HG02943 (cell line): ENCODE measurements around the gene SMIM41.

ENCODE experiments used
- ATAC-seq: cut with Tn5 transposase; IDR thresholded peaks from one replicate; pipeline ENCODE4 v1.9.1; 2021; ENCODE audit warnings: mild to moderate bottlenecking, low read depth, moderate library complexity; ENCODE audit not compliant: unreplicated experiment

SMIM41 gene

DNA sequence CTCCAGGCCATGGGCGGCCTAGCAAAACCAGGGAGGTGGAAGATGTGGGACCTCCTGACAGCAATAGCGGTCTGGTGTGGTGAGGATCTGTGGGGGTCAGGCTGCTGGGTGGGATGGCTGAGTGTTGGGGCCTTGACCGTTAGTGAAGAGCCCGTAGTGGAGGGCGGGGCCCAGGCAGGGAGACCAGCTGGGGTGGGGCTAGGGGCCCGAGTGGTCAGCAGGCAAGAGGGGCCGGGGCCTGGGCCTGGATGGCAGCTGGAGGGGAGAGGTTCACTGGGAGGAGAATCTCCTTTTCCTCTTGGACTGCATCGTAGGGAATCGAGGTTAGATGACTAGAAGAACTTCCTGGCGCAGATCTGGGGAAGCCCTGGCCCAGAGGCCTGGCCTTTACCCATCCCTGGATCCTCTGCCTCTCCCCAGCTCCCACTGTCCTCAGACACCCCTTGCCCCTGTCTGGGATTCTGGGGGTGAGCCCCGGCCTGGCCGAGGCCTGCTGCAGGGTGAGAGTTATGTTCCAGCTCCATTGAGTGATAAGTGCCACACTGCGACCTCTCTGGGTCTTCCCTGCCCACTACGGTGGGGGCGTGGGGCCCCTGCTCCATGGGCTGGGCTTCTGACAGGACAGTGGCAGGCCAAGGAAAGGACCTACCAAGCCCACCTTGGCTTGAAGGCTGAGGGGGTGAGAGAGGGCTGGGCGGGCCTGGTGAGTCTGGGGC, 65.2 kb downstream of the SMIM41 start:
- ATAC-seq, result no peak

DNA sequence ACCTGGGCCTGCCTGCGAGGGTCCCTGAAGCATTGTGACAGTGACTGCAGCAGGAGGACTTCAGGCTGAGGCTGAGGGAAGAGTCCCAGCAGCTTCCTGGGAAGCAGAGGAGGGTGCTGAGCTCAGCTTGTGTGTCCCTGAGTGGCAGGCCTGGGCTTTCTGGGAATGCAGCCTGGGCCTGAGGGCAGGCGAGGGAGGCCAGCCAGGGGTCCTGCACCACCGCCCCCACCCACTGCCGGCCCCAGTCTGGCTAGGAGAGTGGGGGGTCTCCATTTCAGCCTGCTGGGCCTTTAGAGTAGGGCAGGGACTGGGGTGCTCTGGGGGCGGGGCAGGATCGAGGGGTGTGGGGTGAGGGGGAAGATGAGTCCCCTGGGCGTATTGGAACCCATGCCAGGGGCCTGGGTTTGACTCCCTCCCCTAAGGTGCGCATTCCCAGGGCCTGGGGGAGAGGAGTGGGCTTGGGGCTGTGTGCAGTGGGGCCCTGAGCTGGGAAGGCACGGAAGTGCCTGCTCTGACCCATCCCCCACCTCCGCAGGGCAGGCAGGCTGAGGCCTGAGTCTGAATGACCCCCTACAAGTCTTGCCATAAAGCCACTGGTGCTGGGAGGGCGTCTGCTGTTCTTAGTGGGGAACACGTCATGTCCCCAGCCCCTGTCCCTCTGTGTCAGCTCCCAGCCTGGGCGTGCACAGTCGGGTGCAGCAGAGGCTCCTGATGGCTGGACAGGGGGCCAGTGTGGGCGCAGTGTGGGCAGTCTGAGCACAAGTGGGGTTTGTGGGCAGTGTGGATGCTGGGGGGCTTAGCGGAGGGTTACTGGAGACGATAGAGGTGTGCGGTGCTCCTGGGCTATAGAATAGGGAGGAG, 66.0 kb downstream of the SMIM41 start:
- no peak for ATAC-seq

DNA sequence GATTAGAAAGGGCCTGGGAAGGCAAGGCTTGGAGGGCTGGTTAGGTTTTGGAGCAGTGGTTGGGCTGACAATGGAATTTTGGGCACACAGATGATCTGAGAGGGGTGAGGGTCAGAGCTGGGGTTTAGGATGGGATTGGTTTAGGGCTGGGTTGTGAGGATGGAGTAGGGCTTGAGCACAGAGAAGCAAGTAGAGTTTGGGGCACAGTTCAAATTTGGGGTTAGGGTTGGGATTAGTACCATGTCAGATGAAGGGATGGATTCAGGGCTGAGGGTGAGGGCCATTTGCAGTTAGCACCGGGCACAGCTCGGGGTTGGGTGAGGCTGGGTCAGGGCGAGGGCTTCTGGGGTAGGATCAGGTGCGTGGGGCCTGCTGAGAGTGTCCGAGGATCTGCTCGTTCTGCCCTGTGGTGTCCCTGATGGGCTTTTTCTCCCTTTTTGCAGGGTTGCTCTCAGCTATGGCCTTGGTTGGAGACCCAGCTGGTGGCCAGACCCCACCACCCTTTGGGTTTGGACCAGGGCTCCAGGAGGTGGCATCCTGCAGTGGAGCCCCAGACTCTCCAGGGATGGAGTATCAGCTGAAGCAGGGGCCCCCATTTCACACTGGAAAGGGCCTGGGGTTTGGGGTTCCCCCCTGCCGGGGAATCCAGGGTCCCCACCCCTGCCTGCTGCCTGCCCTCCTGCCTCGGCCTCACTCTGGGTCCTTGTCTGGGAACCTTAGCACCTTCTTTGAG, 66.8 kb downstream of the SMIM41 start:
- ATAC-seq, result no peak

DNA sequence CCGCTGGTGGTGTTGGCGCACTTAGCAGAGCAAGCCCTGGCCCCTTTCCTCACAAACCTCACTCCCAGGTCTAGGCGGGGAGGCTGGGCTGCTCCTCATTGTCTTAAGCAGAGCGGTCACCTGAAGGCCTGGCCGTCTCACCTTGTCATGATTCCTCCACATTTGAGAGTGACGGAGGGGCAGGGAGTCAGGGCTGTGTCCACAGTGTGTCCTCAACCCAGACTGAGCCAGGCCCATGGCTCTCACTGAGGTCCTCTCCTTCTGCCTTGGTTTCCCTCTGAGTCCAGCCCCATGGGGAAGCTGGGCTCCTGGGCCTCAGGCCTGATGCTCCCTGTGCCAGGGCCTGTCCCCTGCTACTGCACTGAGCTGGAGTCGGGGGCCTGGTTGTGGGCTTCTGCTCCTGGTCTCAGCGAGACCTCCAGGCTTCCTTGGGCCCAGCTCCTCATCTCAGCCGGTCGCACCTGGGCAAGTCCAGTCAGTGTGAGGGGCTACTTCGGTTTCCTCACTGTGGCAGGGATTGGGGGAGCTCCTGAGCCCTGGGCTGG, 67.4 kb downstream of the SMIM41 start:
- ATAC-seq, result no peak

DNA sequence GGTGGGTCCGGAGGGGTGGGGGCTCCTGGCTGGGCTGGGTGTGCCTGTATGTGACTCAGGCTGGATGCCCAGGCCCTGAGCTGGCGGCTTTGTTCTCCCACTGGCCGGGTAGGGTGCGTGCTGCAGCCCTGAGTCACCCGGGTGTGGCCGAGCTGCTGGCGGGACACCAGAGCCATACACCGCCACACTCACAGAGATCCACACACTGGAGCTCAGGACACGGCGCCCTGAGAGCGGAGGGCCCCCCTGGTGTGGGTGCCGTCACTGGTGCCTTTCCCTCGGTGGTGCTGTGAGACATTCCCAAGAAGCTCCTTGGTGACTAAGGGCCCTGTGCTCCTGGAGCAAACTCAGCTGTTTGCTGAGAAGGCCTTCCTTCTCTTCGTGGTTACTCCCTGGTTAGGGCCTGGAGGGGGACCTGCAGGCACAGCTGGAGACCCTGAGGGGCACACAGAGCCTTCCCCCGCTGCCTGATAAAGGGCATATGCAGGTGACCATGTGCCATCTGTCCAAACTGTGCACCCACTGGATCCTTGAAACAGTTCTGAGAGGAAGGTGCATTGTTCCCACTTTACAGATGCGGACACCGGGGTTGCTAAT, 68.0 kb downstream of the SMIM41 start:
- no peak for ATAC-seq

DNA sequence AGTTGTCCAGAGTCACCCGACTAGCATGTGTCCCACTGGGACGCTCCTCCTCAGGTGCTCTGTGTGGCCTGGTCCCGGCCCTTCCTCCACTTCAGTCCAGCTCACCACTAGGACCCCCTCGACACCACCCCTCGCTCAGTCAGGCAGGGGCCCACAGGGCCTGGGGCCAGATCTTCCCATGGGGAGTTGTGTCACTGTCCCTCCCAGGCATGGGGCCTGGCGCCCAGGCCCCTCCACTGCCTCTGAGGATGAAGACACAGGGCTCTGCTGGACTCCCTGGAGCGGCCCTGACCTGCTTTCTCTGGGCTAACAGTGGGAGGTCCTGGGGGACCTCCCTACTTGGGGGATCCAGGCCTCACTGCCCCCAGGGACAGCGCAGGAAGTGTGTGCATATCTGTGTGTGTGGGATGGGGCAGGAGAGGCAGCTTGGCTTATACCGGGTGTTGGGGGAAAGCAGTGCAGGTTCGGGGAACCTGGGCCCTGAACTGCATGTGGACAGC, 68.5 kb downstream of the SMIM41 start:
- ATAC-seq, result no peak

DNA sequence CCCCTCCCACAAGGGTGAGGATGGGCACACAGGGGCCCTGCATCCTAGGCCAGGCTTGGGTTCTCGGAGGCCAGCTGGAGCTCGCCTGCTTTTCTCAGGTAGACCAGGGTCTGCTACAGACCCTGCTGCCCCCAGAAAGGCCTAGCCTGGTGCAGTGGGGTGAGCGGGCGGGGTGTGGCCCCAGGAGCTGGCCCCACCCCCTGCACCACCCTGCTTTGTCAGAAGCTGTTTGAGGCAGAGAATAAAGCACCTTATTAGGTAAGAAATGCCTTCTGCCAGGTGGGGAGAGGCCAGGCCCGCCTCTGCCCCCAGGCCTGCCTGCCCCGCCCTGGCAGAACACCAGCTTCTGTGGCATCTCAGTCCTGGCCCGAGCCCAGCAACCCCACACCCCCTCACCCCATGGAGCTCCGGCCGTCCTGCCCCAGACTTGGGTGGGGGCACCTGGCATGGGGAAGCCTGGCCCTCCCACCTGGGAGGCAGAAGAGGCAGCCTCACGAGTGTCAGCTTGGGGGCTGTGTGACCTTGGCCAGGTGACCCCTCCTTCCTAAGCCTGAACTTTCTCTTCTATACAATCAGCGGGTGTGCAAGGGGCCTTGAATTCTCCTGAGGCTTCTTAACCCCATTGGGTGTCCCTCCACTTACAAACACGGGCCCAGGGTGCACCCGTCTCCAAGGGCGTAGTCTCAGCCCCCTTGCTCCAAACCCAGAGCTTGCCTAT, 69.1 kb downstream of the SMIM41 start:
- ATAC-seq, result no peak

DNA sequence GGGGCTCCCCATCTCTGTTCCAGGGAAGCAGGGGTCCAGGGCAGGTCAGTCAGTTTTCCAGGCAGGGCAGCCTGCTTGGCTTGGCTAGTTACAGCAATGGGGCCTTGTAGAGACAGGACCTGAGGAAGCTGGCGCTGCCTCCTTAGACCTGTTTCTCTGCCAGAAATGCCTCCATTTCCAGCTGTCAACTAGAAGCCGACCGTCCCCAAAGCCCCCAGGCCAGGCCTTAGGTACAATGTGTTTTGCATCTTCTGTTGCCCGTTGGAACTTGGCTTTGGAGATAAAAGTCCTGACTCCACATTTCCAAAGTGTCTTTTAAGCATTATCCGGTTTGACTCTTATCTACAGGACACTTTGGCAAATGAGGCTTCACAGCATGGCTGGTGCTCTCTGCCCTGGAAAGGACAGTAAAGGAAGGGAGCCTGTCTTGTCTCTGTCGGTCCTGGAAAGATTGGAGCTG, 69.7 kb downstream of the SMIM41 start:
- no peak for ATAC-seq

DNA sequence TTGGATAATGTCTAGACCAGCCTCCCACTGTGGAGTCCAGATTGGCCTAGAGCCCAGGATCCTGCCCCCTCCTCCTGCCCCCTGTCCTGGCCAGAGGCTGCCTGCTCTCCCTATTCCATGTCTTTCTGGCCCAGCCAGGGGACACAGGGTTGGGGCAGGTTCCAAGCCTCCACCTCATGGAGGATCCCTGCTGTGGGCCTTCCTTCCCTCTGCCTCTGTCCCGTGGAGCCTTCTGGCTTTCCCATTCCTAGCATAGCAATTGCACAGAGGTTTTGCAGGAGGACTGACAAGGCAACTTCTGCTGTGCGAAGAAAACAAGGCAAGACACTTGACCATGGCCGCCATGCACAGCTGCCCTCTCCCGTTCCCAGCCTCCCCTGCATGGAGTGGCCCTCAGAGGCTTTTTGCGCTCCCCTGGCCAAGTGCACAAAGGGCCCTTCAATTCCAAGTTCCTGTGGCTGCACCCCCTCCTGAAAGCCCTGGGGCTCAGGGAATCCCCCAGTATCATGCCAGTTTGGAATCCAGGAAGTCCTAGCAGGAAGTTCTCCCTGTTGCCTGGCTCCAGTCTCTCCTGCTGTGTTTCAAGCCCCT, 70.2 kb downstream of the SMIM41 start:
- ATAC-seq, result no peak

DNA sequence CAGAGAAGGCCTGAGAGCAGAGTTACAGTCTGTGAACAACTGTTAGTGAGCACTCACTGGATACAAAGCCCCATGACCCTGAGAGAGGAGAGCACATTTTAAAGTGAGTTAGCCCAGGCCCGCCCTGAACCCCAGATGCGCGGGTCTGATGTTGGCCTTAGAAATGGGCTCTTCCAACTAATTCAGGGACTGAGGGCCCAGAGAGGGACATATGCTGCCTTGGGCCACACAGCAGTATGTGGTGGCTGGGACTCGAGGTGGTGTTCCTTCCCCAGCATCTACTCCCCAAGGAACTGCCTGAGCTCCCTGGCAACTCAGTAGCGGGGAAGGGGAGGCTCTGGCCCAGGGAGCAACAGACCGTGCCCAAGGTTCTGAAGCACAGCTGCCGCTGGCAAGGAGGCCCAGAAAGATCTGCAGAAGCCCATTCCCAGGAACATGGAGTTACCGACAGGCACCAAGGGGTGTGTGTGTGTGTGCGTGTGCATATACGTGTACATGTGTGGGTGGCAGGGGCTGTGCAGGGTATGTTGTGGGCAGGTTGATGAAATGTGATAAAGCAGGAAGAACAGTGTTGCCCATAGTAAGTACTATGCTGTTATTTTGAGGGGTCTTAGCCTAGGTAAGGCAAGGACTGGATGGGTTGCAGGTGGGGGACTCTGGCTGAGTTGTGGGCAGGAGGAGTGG, 71.8 kb downstream of the SMIM41 start:
- no peak for ATAC-seq

DNA sequence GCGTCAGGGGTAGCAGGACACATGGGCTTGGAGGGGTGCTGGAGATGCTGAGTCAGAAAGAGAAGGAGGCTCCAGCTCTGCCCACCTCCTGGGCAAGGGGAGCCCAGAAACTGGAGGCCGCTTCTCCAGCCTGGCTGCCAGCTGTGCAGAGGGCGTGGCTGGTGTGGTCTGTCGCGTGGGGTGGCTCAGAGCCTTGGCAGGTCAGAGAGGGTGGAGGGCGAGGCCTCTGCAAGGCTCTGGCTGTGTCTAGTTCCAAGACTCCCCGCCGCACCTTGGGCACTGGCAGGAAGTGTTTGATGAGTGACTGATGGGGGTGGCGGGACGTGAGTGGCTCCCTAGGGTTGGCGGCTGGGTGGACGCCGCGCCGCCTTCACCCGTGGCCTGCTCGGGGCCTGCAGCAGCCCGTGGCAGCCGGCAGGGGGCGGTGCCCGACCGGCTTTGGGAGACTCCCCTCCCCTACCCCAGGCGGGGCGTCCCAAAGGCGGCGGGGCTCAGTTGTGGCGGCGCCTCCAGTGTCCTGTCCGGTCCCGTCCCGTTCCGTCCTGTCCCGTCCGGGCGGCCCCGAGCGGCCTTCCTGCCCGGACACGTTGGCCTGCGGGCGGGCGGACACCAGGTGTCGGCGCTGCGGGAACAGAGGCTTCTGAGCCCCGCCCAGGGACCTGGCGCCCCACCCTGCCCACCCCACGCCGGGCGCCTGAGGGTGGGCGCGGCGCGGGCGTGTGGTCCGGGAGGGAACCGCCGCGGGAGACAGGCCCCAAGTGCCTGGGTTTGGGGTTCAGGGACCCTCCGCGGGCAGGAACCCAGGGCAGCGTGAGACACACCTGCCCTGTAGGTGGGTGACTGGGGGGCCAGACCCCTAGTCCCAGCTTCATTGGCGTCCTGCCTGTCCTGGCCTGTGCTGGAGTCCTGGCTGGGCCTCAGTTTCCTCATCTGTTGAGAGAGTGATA, 72.6 kb downstream of the SMIM41 start:
- ATAC-seq, result no peak

DNA sequence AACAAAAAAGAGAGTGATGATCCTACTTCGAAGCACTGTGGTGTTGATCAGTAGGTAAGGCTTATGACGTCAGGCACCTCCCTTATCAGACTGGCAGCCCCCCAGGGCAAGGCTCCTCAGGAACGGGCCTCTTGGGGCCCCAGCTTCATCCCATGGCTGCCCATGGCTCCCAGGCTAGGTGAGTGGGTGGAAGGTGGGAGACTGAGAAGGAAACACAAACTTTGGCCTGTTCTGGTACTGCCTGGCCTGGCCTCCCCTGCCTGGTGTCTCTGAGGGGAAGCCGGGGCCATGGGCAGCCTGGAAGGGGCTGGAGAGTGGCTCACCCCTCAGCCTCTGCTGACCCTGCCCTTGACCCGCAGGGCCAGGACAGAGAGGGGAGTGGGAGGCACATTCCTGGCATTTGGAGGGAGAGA, 73.4 kb downstream of the SMIM41 start:
- no peak for ATAC-seq

DNA sequence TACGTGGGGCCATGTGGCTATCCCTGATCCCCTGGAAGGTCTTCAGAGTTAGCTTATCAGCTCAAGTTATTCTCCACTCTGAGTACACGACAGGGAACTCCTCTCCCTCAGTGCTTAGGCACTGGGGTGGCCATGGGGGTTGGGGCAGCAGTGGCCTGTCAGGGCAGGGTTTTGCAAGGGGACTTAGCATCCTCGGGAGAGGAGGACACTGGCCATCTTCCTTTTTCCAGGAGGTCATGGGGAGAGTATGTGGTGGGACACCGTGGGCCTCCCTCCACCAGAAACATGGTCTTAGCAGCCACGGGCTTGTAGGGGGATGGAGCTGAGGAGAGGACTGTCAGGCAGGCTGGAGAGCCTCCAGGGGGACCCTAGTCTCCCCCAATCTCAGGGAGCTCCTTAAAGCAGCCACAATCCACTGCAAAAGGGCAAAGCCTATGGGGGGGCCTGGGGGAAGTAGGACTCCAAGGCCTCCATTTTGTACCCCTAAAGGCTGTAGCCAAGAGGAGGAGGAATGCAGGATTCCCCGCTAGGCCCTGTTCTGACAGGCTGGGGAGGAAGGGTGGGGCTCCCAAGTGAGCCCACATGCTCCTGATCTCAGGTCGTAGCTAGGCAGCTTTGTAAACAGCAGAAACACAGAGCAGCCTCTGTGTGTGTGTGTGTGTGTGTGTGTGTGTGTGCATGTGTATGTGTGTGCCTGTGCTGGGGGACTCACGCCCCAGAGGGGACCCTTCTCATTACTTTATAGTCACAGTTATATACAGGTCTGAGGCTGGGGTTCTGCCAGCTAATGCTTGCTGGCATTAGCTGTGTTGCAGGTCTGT, 75.8 kb downstream of the SMIM41 start:
- ATAC-seq, result no peak

DNA sequence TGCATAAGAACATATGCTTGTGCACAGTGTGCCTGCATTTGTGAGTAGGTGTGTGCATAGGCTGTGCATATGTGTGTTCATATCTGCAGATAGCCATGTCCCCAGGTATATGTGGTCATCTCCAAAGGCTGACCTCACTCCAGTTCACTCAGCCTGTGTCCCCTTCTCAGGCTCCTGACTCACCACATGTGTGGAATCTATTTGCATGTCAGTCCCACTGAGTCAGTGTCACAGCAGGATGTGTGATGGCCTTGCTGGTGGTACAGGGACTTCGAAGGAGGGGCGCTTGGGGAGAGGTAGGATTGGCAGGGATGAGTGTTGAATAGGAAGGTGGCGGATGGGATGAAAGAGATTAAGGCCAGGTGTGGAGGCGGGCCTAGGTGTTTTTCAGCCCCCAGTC, 76.8 kb downstream of the SMIM41 start:
- no peak for ATAC-seq

DNA sequence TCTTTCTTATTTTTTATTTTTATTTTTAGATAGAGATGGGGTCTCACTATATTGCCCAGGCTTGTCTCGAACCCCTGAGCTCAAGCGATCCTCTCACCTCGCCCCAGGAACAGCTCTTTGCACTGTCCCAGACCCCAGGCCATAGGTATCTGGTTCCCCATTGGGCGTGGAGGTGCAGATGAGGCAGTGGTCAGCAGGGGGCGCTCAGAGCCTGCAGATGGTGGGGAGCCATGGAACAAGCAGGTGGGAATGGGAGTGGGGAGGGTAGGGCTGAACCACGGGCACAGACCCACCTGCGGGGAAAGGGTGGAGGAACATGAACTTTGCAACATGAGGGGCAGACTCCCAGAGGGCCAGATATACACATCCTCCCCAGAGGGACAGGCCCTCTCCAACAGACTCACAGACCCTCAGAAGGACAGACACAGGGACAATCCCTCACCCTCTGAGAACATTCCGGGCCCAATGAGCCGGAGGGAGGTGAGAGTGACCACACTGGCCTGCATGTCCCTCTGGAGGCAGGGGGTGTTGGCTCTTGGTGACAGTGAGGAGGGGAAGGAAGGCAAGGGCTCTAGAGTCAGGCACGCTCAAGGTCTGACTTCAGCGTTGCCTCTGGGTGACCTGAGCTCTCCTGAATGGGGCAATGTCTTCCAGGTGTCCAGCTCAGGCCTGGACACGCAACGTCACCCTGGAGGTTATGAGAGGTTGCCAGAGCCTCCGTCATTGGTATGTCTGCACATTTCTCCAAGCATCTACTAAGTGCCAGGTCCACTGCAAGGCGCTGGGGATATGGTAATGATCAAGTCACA, 77.5 kb downstream of the SMIM41 start:
- no peak for ATAC-seq

DNA sequence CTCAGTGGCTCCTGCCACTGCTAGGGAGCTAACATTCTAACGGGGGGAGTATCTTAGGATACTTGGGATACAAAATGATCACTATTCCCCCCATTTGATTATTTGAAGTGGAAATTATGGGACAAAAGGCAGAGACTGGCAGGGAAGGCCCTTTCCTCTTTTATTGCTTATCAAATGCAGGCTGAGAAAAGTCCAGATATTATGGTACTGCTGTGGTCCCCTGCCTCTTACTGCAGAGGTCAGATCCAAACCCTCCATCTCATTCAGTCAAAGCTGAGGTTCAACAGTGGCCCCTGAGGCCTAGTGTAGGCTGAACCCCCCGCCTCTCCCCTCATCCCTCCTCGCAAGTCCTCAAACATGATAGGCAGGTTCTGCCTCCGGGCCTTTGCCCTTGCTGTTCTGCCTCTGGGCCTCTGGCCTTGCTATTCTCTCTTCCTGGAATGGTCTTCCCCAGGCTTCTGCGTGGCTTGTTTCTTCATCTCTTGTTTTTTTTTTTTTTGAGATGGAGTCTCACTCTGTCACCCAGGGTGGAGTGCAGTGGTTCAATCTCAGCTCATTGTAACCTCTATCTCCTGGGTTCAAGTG, 78.2 kb downstream of the SMIM41 start:
- no peak for ATAC-seq
